Right ventricle myocardium inferior (tissue), 1 donor: ENCODE measurements around the gene PCYT1A. TPM values are rescaled to one million over a fixed set of nuclear protein-coding genes. Genes with fewer than 3 reads are reported as not detected.

Source experiments
- ATAC-seq: fragments of 200-7000 bp; cut with Tn5 transposase; one replicate; pipeline ENCODE4 v1.9.1; 2020; ENCODE audit warnings: mild to moderate bottlenecking, moderate library complexity
- DNase-seq: peaks from one replicate; pipeline ENCODE4 v3.0.0; 2021; ENCODE audit errors: missing footprints
- intact Hi-C: fragments of 100-400 bp; cut with DNase I; formaldehyde crosslinking; loops from one replicate; pipeline ENCODE4 v1.11.0; 2022
- total RNA-seq: library from RNA; stranded (reverse); fragmentation: NEBNext Ultra II Directional; extraction: Animal tissue kit (Norgen Biotek cat#: 25700); gene quantifications from one replicate; pipeline ENCODE4 v1.2.1, GENCODE V29; 2021
- donor health status: DM: no; HTN: yes; CAD: no; lungs with severe emphysema.

PCYT1A gene
- total RNA-seq, 1 donor from 2014 or later = 103 TPM

GRCh38 chr3:196298521-196298920 is 11.0 kb upstream of the PCYT1A start:
- intact Hi-C loops = no loop called here
- ATAC-seq (no peak), DNase-seq (no peak)

- intact Hi-C loops = loop anchor here (2.0 kb wide), 1 partner anchor 40 kb away; no protein-coding TSS in a partner anchor
- ATAC-seq = no peak
- no peak for DNase-seq
Measured at GRCh38 chr3:196292286-196292923, 4.9 kb upstream of the PCYT1A start.

GRCh38 chr3:196288141-196288460 is 575 bp upstream of the PCYT1A start:
- peak; percentile 21 for ATAC-seq

GRCh38 chr3:196287090-196287439 is 461 bp downstream of the PCYT1A start:
- intact Hi-C loops = loop anchor here (1.0 kb wide), 2 partner anchors 31 to 215 kb away; partner anchors contain the start of gene DYNLT2B
- peak; percentile 33 for ATAC-seq
- DNase-seq = peak; percentile 70

More at GRCh38 chr3:196288141-196288460, 575 bp upstream of the PCYT1A start:
- intact Hi-C loops = no loop called here
- DNase-seq = no peak

- intact Hi-C loops = no loop called here
- DNase-seq (no peak), ATAC-seq (no peak)
Measured at GRCh38 chr3:196284396-196284795, 3.1 kb downstream of the PCYT1A start.

- DNase-seq = no peak
- ATAC-seq = no peak
- intact Hi-C loops = no loop called here
Measured at GRCh38 chr3:196281962-196282361, 5.6 kb downstream of the PCYT1A start.

GRCh38 chr3:196280689-196281440 is 6.7 kb downstream of the PCYT1A start:
- no peak for ATAC-seq
- intact Hi-C loops = no loop called here
- DNase-seq = no peak

GRCh38 chr3:196275126-196275525 is 12.4 kb downstream of the PCYT1A start:
- intact Hi-C loops = no loop called here
- ATAC-seq = no peak
- no peak for DNase-seq

- intact Hi-C loops = no loop called here
- DNase-seq = no peak
- ATAC-seq = no peak
Measured at GRCh38 chr3:196274585-196274984, 12.9 kb downstream of the PCYT1A start.

- DNase-seq (no peak), ATAC-seq (no peak)
- intact Hi-C loops = no loop called here
Measured at GRCh38 chr3:196273655-196274054, 13.9 kb downstream of the PCYT1A start.

- intact Hi-C loops = no loop called here
- ATAC-seq = peak; percentile 90
- peak; percentile 81 for DNase-seq
Measured at GRCh38 chr3:196272826-196273225, 14.7 kb downstream of the PCYT1A start.

- no peak for ATAC-seq
- no peak for DNase-seq
- intact Hi-C loops = no loop called here
Measured at GRCh38 chr3:196270499-196270898, 17.0 kb downstream of the PCYT1A start.

- no peak for DNase-seq
- ATAC-seq = no peak
- intact Hi-C loops = no loop called here
Measured at GRCh38 chr3:196268284-196269163, 19.0 kb downstream of the PCYT1A start.

- DNase-seq (no peak), ATAC-seq (no peak)
- intact Hi-C loops = no loop called here
Measured at GRCh38 chr3:196263819-196264218, 23.7 kb downstream of the PCYT1A start.

- ATAC-seq (no peak), DNase-seq (no peak)
- intact Hi-C loops = no loop called here
Measured at GRCh38 chr3:196260784-196261183, 26.7 kb downstream of the PCYT1A start.

GRCh38 chr3:196255776-196256175 is 31.8 kb downstream of the PCYT1A start:
- DNase-seq = no peak
- ATAC-seq = no peak
- intact Hi-C loops = no loop called here

- intact Hi-C loops = loop anchor here (5.0 kb wide), 2 partner anchors 178 to 263 kb away; partner anchors contain the start of genes SMCO1 and UBXN7
- DNase-seq (no peak), ATAC-seq (no peak)
Measured at GRCh38 chr3:196254376-196255283, 32.9 kb downstream of the PCYT1A start.

GRCh38 chr3:196251918-196252317 is 35.6 kb downstream of the PCYT1A start:
- ATAC-seq = no peak
- intact Hi-C loops = loop anchor here (2.0 to 5.0 kb wide), 3 partner anchors 41 to 265 kb away; partner anchors contain the start of genes SMCO1 and UBXN7
- DNase-seq = no peak
